Measurements from ENCODE around the gene TGFBRAP1. TPM values are rescaled to one million over a fixed set of nuclear protein-coding genes. Genes with fewer than 3 reads are reported as not detected.

Gene TGFBRAP1
- total RNA-seq, 1 donor from 2014 or later: 9.8 TPM

DNA sequence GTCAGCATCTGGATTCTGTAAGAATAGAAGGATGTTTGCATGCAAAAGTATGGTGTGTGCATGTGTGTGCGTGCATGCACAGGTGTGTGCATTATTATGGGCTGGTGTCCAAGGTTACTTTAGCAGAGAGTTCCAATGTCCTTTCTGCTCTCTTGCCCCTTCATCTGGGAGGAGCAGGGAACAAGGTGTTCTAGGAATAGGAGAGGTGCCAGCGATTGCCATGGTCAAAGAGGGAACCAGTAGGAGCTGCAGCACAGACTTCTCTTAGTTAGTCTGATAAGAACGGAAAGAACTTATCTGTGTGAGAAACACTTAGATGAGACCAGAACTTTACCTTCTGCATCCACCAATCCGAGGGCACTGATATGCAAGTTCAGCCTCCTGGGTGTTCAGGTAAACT lies 79.6 kb downstream of the TGFBRAP1 start:
- ATAC-seq (no peak), DNase-seq (no peak)
- intact Hi-C loops (cut with micrococcal nuclease): no loop called here

DNA sequence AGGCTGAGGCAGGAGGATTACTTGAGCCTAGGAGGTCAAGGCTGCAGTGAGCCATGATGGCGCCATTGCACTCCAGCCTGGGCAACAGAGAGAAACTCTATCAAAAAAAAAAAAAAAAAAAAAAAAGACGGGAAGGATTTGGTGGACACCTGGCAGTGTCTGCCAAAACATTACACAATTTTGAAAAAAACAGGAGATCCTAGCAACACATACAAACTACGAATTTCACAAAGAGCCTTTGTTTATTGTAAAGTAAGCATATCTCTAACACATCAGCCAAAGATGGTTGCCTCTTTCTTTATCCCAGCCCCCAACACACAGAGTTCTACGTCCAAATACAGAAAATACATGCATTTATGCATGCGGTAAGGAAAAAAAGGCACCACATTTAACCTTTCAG lies 80.4 kb downstream of the TGFBRAP1 start:
- no peak for DNase-seq
- intact Hi-C loops (cut with micrococcal nuclease): no loop called here
- ATAC-seq: no peak

GRCh38 chr2:105248316-105249070 lies 81.0 kb downstream of the TGFBRAP1 start:
- no peak for DNase-seq
- ATAC-seq: no peak
- intact Hi-C loops (cut with micrococcal nuclease): no loop called here

GRCh38 chr2:105244451-105244850 lies 85.1 kb downstream of the TGFBRAP1 start:
- DNase-seq: no peak
- intact Hi-C loops (cut with micrococcal nuclease): no loop called here
- ATAC-seq: no peak

- DNase-seq (no peak), ATAC-seq (no peak)
- intact Hi-C loops (cut with micrococcal nuclease): no loop called here
These were observed 85.6 kb downstream of the TGFBRAP1 start for GRCh38 chr2:105243961-105244360.

DNA sequence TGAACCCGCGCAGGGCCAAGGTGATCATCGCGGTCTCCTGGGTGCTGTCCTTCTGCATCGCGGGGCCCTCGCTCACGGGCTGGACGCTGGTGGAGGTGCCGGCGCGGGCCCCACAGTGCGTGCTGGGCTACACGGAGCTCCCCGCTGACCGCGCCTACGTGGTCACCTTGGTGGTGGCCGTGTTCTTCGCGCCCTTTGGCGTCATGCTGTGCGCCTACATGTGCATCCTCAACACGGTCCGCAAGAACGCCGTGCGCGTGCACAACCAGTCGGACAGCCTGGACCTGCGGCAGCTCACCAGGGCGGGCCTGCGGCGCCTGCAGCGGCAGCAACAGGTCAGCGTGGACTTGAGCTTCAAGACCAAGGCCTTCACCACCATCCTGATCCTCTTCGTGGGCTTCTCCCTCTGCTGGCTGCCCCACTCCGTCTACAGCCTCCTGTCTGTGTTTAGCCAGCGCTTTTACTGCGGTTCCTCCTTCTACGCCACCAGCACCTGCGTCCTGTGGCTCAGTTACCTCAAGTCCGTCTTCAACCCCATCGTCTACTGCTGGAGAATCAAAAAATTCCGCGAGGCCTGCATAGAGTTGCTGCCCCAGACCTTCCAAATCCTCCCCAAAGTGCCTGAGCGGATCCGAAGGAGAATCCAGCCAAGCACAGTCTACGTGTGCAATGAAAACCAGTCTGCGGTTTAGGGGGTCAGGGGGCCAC lies 87.1 kb downstream of the TGFBRAP1 start:
- intact Hi-C loops (cut with micrococcal nuclease): no loop called here
- no peak for ATAC-seq
- DNase-seq: no peak

DNA sequence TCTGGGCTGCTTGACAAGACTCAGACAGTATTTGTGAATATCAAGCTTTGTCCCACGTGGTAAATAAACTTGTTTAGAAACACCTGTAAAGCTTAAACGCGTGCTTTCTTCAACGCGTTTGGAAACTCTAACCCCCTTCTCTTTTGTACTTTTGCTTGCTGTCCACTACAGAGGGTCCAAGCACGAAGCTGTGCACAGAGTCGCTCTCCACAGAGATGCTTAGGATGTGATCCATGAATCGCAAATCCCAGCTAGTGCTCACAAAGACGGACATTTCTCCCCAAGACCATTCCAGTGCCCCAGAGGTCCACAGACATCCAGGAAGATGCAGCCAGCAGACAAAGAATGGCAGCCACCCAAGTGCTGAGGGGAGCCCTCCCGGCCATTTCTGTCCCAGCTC lies 88.1 kb downstream of the TGFBRAP1 start, which contains the start of gene GPR45:
Gene GPR45 (plus strand): TSS at position 301 of the 400 bp plus-strand sequence. CDS start 116 bp downstream, outside the sequence.
- DNase-seq: no peak
- intact Hi-C loops (cut with micrococcal nuclease): no loop called here
- ATAC-seq: no peak

DNA sequence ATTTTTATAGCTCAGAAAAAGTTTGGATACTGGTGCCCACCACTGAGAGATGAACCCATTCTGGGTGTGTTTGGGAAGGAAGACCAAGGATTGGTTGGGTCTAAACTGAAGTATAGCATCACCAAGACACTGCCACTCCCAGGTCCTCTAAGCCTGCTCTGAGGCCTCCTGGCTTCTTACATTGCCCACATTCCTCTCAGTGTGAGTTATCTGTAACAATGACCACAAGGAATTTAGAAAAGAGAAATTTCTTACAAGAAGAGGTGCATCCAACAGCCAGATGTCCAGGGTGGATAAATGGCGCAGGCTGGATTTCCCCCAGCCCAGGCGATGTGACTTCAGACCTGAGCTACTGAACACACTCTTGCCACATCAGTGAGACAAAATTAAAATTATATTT lies 89.6 kb downstream of the TGFBRAP1 start:
- ATAC-seq (no peak), DNase-seq (no peak)
- intact Hi-C loops (cut with micrococcal nuclease): loop anchor here (5.0 kb wide), 1 partner anchor 128 kb away; no protein-coding TSS in a partner anchor

DNA sequence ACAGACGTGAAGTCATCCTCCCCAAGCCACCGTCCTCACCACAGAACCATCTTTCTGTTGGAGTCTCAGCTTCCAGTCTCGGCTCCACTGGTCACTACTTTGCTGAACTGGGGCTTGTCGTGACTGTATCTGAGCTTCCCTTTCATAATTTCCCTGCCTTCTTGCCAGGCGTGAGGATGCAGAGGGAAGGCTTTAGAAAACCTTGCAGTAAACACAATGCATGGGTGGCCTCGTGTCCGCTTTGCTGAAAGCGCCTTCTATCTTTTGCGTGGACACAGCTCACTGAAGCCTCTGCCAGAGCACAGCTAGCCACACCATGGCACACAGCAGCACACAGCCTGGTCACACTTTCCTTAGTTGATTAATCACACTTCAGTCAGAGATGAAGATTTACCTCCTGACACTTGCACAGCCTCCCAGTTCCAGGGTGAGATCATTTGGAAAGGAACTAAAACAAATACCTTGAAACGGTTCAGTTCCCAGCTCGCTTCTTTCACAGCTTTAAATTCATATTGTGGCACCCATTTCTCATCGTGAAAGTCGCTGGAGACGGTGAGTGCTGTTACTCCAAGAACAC lies 90.8 kb downstream of the TGFBRAP1 start:
- intact Hi-C loops (cut with micrococcal nuclease): loop anchor here (5.0 kb wide), 1 partner anchor 126 kb away; no protein-coding TSS in a partner anchor
- ATAC-seq (no peak), DNase-seq (no peak)

GRCh38 chr2:105237045-105237765 lies 92.3 kb downstream of the TGFBRAP1 start:
- intact Hi-C loops (cut with micrococcal nuclease): loop anchor here (5.0 kb wide), 1 partner anchor 125 kb away; no protein-coding TSS in a partner anchor
- ATAC-seq: peak; percentile 20
- DNase-seq: no peak

DNA sequence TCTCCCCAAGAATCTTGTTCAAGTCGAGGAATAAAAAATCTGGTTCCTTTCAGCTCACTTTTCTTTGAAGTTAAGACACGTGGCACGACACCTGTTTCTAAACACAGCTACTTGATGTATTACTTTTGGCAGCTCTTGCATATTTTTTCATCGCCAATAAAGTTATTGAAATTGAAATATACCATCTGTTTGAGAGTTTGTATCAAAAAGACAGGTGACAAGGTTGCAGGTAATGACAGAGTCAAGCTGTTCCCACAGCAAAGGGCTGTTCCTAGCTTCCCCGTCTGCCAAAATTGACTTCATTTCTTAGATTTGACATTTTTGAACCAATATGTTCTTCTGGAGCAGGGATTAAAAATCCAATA lies 93.5 kb downstream of the TGFBRAP1 start:
- intact Hi-C loops (cut with micrococcal nuclease): loop anchor here (5.0 kb wide), 1 partner anchor 124 kb away; no protein-coding TSS in a partner anchor
- ATAC-seq (no peak), DNase-seq (no peak)

GRCh38 chr2:105235388-105236059 lies 94.0 kb downstream of the TGFBRAP1 start:
- ATAC-seq: peak; percentile 72
- intact Hi-C loops (cut with micrococcal nuclease): loop anchor here (5.0 kb wide), 1 partner anchor 123 kb away; no protein-coding TSS in a partner anchor

GRCh38 chr2:105231232-105231619 lies 98.3 kb downstream of the TGFBRAP1 start:
- intact Hi-C loops (cut with micrococcal nuclease): no loop called here
- ATAC-seq (peak; percentile 49), DNase-seq (no peak)

More at GRCh38 chr2:105235388-105236059, 94.0 kb downstream of the TGFBRAP1 start:
- DNase-seq: peak; percentile 86

DNA sequence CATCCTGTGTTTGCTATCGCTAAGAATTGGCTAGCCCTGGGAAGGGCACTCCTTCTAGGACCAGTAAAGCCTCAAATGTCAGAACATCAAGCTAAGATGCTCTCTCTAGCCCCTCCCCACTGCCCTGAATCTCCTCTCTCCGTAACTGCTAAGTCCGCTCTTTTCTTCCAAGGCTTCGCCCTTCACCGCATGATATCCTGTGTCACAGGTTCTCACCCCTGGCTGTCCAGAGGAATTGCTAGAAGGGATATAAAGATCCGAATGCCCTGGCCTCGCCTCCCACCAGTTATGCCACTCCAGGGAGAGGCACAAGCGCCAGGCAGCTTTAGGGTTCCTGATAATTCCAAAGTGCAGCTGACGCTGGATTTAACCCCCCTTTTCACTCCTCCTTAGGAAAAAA lies 105.1 kb downstream of the TGFBRAP1 start:
- no peak for DNase-seq
- ATAC-seq: no peak
- intact Hi-C loops (cut with micrococcal nuclease): no loop called here

GRCh38 chr2:105220604-105221003 lies 108.9 kb downstream of the TGFBRAP1 start:
- ATAC-seq (peak; percentile 57), DNase-seq (no peak)
- intact Hi-C loops (cut with micrococcal nuclease): no loop called here

DNA sequence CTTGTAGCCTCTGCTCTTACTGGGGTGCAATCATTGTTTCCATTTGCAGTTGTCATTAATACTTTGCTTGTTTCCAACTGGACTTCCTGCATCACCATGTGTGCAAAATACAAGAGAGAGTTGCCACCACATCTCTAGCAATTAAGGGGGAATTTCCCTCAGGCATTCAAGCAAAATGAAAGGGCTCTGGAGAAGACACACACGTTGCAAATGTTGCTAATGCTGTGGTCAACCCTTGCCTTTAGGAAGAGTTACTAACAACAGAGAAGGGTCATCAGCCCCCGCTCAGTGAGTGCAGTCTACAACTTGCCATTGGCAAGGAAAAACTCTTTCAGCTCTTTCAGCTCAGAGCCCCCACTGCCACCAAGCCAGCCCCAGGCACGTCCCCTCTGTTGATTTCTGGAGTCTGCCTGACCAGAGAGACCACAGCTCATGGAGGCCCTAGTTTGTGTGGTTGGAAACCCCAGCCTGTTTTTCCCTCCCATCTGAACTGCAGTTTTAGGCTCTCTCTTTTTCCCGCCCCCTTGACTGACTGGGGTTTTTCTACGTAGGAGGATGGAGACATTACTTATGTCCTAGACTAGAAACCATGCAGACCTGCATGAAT lies 113.8 kb downstream of the TGFBRAP1 start:
- intact Hi-C loops (cut with micrococcal nuclease): no loop called here
- DNase-seq (no peak), ATAC-seq (no peak)
